Measurements from ENCODE around the gene MUSTN1.

MUSTN1 gene

GRCh38 chr3:52851348-52851747, 16.5 kb upstream of the MUSTN1 start:
- DNase-seq (ENCODE audit: low spot score): peak; percentile 55

DNA sequence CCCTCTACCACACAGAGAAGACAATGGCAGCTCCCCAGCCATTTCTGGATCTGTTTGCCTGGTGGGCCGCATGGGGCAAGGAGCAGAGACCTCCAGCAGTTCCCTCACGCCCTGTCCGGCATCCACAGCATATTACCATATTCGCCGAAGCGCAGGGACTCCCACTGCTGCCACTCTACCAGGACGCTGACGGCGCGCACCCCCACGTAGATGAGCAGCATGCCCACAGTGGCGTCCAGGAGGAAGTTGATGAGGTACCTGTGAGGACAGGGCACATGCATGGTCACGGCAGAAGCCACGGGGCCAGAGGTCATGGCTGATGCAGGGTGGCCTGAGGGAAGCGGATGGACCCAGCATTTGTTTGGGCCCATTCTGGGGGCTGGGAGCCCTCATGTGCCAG, 14.8 kb upstream of the MUSTN1 start:
- DNase-seq (ENCODE audit: low spot score): no peak

GRCh38 chr3:52848617-52849016, 13.8 kb upstream of the MUSTN1 start:
- DNase-seq (ENCODE audit: low spot score): peak; percentile 67

DNA sequence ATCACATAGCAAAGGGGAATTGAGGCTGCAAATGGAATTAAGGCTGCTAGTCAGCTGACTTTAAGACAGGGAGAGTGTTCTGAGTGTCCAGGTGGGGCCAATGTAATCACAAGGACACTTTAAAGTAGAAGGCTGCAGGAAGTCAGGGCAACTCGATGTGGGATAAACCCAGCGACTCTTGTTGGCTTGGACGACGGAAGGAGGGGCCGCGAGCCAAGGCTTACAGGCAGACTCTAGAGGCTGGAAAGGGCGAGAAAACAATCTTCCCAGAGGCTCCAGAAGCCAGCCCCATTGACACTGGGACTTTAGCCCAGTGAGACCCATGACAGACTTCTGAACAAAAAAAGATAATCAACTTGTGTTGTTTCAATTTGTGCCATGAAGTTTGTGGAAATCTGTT, 12.9 kb upstream of the MUSTN1 start:
- DNase-seq (ENCODE audit: low spot score): no peak

GRCh38 chr3:52847241-52847640, 12.4 kb upstream of the MUSTN1 start:
- no peak for DNase-seq (ENCODE audit: low spot score)

- no peak for DNase-seq (ENCODE audit: low spot score)
These were observed 11.7 kb upstream of the MUSTN1 start for GRCh38 chr3:52846432-52846965.

DNA sequence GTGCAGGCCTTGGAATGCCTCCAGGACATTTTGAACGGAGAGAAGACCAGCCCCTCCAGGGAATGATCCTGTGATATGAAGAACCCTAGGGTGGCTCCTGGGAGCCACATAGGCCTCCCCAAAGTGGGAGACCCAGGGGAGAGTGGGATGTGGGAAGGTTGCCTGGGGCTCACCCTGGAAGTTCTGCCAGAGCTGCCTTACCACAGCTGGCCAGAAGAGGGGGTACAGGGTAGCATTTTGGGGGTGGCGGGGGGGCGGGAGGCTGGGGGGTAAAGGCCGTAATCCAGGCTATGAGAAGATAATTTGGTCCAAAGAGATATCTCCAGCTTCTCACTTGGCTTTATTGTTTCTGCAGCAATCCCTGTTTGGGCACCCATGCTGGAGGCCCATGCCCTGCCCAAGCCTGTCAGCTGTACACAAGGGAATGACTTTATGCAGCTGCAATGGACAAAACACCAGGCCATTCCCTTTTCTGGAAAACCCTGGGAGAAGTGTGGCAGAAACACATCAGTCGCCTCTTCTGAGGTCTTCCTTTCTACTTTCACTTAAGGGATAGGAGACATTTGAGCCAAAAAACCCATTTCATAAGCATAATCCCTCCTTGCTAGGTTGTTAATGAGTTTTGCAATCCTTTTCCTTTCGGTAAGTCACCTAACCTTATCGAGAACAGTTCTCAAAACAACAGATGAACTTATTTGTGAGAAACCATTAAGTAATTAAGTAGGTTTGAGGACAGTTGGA, 11.0 kb upstream of the MUSTN1 start:
- no peak for DNase-seq (ENCODE audit: low spot score)

GRCh38 chr3:52845157-52845556, 10.3 kb upstream of the MUSTN1 start:
- peak; percentile 61 for DNase-seq (ENCODE audit: low spot score)

DNA sequence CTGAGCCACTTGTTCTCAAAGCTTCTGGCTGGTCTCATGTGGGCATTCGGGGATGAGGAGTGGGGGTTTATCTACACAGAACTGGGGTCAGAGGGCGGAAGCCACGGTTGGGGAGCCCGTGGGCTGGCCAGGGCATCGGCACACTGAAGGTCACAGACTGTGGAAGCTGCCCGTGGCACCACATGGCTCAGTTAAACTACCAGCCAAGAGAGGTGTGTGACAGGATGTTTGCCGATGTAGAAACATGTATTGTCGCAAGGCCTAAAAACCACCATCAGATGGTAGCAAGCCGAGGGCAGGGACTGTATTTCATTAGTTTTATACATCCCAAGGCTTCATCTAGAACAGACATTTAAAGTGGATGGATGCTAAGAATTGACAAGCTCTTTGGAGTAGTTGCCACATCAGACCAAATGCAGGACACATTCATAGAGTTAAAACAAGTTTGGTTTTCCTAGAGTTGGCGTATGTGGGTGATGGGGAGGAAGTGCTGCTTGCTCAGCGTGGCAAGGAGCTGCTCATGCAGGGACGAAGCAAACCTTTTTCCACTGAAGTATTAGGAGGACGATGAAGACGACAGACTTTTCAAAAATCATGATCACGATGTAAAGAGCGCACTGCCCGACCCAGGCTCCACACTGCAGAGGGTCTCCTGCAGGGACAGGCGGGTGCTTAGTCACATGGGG, 9.6 kb upstream of the MUSTN1 start:
- DNase-seq (ENCODE audit: low spot score): no peak

- DNase-seq (ENCODE audit: low spot score): no peak
These were observed 9.1 kb upstream of the MUSTN1 start for GRCh38 chr3:52843881-52844280.

GRCh38 chr3:52843108-52843865, 8.5 kb upstream of the MUSTN1 start:
- DNase-seq (ENCODE audit: low spot score): no peak

- no peak for DNase-seq (ENCODE audit: low spot score)
These were observed 7.6 kb upstream of the MUSTN1 start for GRCh38 chr3:52842424-52842823.

DNA sequence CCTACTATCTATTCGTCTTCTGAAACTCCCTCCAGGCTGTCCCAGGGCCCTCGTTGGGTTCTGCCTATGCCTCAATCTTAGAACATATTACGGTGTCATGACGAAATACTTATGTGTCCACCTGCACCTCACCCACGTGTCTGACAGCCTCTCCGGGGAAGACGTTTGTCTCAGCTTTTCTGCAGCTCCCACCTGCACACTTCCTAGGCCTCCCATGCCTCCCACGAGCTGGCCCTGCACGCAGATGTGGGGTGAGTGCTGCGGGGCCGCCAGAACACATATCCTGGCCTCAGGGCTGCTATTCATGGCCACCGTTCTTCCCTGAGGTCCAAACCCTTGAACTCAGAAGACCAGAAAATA, 7.1 kb upstream of the MUSTN1 start:
- DNase-seq (ENCODE audit: low spot score): no peak

GRCh38 chr3:52841211-52841980, 6.6 kb upstream of the MUSTN1 start:
- DNase-seq (ENCODE audit: low spot score): no peak

- no peak for DNase-seq (ENCODE audit: low spot score)
These were observed 5.2 kb upstream of the MUSTN1 start for GRCh38 chr3:52839892-52840545.

DNA sequence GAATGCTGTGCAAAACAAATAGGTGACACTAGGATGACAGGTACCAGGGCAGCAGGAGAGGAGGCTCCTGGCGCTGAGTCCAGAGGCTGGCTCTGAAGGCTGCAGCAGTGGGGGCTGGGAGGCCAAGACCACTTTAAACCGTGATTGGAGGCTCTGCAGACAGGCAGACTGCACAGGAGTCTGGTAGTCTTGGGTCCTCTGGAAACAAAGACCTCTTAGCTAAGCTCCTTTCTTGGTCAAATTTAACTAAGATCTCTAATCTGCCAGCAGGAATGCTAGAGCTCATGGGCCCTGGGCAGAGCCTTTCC, 4.4 kb upstream of the MUSTN1 start:
- DNase-seq (ENCODE audit: low spot score): no peak

DNA sequence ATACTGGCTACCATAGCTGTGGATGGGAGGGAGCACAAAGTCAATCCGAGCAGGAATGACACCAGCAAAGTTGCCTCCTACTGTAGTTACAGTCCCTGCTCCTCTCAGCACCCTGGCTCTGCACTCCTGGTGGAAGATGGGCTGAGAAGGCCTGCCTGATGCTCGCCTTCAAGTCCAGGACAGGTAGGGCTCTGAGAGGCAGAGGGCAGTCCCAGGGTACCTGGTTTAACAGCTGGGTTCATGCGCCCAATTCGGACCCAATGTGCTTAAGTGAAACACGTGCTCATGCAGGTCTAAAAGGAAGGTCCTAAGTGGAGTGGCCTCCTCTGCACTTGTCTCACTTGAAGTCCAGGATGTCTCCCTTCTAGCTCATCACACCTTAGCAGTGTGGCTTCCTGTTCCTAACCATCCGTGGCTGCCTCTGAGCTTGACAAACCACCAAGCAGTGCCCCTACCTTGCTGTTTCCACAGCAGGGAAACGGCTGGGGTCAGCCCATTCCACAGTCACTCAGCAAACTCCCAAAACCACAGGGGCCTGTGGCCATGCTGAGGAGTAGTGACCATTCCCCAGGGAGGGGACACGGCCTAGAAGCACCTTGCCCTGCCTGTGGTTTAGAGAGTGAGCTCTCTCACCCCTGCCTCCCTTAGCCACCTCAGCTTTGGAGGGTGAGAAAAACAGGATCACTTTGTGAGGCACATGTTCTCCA, 3.9 kb upstream of the MUSTN1 start:
- no peak for DNase-seq (ENCODE audit: low spot score)

GRCh38 chr3:52836986-52837385, 2.2 kb upstream of the MUSTN1 start:
- DNase-seq (ENCODE audit: low spot score): no peak

GRCh38 chr3:52836471-52836845, 1.6 kb upstream of the MUSTN1 start:
- no peak for DNase-seq (ENCODE audit: low spot score)

DNA sequence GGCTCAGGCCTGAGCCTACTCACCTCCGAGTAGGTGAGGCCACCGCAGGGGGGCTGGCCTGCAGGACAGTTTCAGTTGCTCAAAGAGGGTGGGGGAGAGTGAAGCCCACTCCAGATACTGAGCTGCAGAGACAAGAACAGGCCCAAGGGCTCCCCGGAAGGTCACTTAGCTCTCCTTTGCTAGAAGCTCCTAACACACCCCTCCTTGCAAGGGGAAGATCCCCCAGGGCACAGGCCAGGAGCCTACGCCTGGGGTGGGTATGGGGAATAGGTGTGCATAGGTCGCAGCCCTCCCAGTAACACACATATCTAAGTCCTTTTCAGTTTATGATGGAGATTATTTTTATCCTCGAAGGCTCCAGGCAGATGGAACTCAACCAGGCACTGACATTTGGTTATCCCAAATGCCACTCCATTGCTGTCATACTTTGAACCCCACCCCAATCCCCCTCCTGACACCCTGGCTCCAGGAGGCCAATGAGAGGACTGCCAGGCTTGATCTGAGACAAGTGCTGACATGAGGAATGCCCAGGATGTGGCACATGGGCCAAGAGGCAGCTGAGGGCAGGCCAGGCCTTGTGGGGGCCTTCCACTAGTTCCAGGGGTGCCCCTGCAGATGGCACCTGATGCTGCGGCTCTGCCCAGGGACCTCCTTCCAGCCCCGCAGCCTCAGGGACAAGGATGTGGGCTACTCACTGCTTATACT, 1.1 kb upstream of the MUSTN1 start:
- no peak for DNase-seq (ENCODE audit: low spot score)

DNA sequence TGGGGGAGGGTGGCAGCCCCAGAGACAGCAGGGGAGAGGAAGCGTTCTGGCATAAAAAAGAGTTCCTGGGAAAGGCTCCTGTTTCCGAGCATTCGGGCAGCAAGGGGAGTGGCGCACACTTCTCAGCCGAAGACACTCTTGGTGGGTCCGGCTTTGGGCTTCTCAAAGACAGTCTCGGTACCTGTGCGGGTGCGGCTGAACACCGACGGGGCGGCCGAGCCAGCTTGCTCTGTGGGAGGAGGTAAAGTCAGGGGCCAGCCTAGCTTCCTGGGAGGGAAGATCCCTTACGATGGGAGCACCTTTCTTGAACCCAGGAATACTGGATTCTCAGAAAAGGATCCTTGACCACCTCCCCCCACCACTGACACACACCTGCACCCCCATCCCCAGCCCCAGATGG, 1.6 kb downstream of the MUSTN1 start:
- no peak for DNase-seq (ENCODE audit: low spot score)
